Endodermal cell (in vitro differentiated cells): Measurements from ENCODE around the gene SKAP1. TPM values are rescaled to one million over a fixed set of nuclear protein-coding genes. Genes with fewer than 3 reads are reported as not detected.

ENCODE experiments used
- DNase-seq: peaks from one replicate; pipeline ENCODE4 v3.0.0-alpha.2; 2017
- H3K27ac ChIP-seq: 2 replicates; pipeline ENCODE4 v1.5.1; 2013; ENCODE audit warnings: mild to moderate bottlenecking, low read depth, low read length, moderate library complexity
- H3K27me3 ChIP-seq: 2 replicates; pipeline ENCODE4 v1.6.1; 2013; ENCODE audit warnings: mild to moderate bottlenecking, low read length, moderate library complexity; ENCODE audit not compliant: insufficient read depth, control insufficient read depth, poor library complexity, severe bottlenecking
- H3K36me3 ChIP-seq: 2 replicates; pipeline ENCODE4 v1.7.0; 2013; ENCODE audit warnings: mild to moderate bottlenecking, low read length, moderate library complexity; ENCODE audit not compliant: control insufficient read depth, insufficient read depth
- H3K4me1 ChIP-seq: one replicate; pipeline ENCODE4 v1.7.0; 2013; ENCODE audit warnings: low read length; ENCODE audit not compliant: control insufficient read depth, insufficient read depth
- H3K4me3 ChIP-seq: 2 replicates; pipeline ENCODE4 v1.5.1; 2013; ENCODE audit warnings: mild to moderate bottlenecking, low read length, moderate library complexity
- H3K9ac ChIP-seq: 2 replicates; pipeline ENCODE4 v1.6.1; 2013; ENCODE audit warnings: mild to moderate bottlenecking, low read length, moderate library complexity; ENCODE audit not compliant: poor library complexity, severe bottlenecking; ENCODE audit errors: extremely low read depth
- H3K9me3 ChIP-seq: 2 replicates; pipeline ENCODE4 v1.6.1; 2013; ENCODE audit warnings: mild to moderate bottlenecking, low read length, moderate library complexity; ENCODE audit not compliant: control insufficient read depth
- H3K27ac Mint-ChIP-seq: 2 replicates; pipeline ENCODE4 v1.8.0; 2020; ENCODE audit warnings: mixed read lengths
- H3K27me3 Mint-ChIP-seq: 2 replicates; pipeline ENCODE4 v1.8.0; 2021; ENCODE audit warnings: mild to moderate bottlenecking, mixed read lengths; ENCODE audit not compliant: insufficient read depth
- H3K36me3 Mint-ChIP-seq: 2 replicates; pipeline ENCODE4 v1.8.0; 2020; ENCODE audit warnings: low read depth, mixed read lengths
- H3K4me1 Mint-ChIP-seq: 2 replicates; pipeline ENCODE4 v1.8.0; 2020; ENCODE audit warnings: mixed read lengths
- H3K4me3 Mint-ChIP-seq: 2 replicates; pipeline ENCODE4 v1.8.0; 2020; ENCODE audit warnings: mild to moderate bottlenecking, moderate library complexity, mixed read lengths
- H3K9me3 Mint-ChIP-seq: 2 replicates; pipeline ENCODE4 v1.8.0; 2020; ENCODE audit warnings: mild to moderate bottlenecking, mixed read lengths
- WGBS, 2 experiments: methylation state at CpG; one replicate each; pipeline versions ENCODE4 v1.1.5 to v1.1.7; 2013; ENCODE audit warnings: missing lambda C conversion rate in 2 of 2, mixed read lengths in 1 of 2; ENCODE audit not compliant: insufficient coverage in 1 of 2, insufficient read length in 1 of 2; 5-methylcytosine and 5-hydroxymethylcytosine counted together
- total RNA-seq, 2 donors: library from RNA; stranded (reverse); fragmentation: NEBNext Ultra II Directional in 1 of 2; extraction: Animal tissue kit (Norgen Biotek cat#: 25700) in 1 of 2; gene quantifications; 2 replicates in 1 of 2; 3 replicates in 1 of 2; pipeline ENCODE4 v1.2.1, GENCODE V29; 2021
- TF ChIP-seq, protein P1 (sequence below): fragments of 200-600 bp; sonication (generic); conservative IDR thresholded peaks from 2 replicates; pipeline ENCODE4 v1.5.0; 2021; ENCODE audit warnings: antibody characterized with exemption, mild to moderate bottlenecking

The SKAP1 gene
- total RNA-seq, 2 donors from 2014 or later, result 0.31 to 0.53 TPM

DNA sequence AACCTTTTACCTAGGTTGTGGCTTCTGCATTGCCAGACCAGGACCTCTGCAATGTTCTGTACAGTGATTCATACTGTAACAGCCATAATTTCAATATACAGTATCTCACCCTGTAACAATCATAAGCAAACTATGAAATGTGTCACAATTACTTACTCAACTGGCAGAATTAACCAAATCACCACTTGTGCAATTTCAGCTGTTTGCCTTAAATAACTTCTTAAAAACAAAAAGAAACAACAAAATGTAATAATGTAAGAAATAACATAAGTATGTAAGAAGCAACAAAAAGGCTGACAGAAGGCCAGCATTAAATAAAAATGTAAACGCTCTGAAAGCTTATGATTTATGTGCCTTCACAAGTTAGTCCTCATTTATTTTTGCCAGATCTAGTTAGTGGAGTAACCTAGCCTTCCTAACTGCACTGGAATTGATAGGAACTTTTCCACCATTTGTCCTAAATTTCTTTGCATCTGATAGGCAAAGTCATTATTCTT lies 96.9 kb downstream of the SKAP1 start:
- Histone ChIP-seq H3K4me1 (no peaks in the 10 kb centered on the region), H3K9ac (no peak overlapping the region), H3K36me3 (no peaks in the 10 kb centered on the region), H3K4me3 (no peak overlapping the region), H3K27me3 (peaks cover 33% of the 10 kb centered on the region), H3K9me3 (no peaks in the 10 kb centered on the region), H3K27ac (no peak overlapping the region)
- TF ChIP-seq, protein P1, sequence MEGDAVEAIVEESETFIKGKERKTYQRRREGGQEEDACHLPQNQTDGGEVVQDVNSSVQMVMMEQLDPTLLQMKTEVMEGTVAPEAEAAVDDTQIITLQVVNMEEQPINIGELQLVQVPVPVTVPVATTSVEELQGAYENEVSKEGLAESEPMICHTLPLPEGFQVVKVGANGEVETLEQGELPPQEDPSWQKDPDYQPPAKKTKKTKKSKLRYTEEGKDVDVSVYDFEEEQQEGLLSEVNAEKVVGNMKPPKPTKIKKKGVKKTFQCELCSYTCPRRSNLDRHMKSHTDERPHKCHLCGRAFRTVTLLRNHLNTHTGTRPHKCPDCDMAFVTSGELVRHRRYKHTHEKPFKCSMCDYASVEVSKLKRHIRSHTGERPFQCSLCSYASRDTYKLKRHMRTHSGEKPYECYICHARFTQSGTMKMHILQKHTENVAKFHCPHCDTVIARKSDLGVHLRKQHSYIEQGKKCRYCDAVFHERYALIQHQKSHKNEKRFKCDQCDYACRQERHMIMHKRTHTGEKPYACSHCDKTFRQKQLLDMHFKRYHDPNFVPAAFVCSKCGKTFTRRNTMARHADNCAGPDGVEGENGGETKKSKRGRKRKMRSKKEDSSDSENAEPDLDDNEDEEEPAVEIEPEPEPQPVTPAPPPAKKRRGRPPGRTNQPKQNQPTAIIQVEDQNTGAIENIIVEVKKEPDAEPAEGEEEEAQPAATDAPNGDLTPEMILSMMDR, result no peak
- no peaks in the 10 kb centered on the region for H3K36me3 Mint-ChIP-seq
- no peaks in the 10 kb centered on the region for H3K9me3 Mint-ChIP-seq
- peaks cover 27% of the 10 kb centered on the region for H3K27me3 Mint-ChIP-seq
- H3K4me3 Mint-ChIP-seq, result no peak overlapping the region
- H3K4me1 Mint-ChIP-seq, result peaks cover 8% of the 10 kb centered on the region
- DNase-seq, result no peak
- 87 to 90% methylated on average over 1 of the region's 1 CpG for WGBS, 2 experiments
- H3K27ac Mint-ChIP-seq, result no peak overlapping the region

DNA sequence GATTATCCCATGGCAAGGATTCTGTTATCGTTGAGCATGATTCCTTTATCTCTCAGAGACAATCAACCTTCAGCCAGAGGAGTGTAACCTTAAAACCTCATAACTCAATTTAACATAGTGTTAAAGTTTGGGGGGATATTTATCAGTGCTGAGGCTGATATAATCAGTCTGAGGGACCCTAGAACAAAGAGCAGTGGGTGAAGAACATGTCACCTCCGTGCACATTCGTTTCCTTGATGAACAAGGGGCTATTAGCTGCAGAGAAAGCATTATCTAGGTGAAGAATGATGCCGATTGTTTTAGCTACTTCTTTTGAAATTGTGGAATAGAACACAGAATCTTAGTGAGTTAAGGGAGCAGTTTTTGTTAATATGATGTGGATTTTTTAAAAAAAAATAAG lies 99.1 kb downstream of the SKAP1 start:
- no peak for DNase-seq
- H3K4me3 ChIP-seq, result no peak overlapping the region
- Mint-ChIP-seq H3K4me3 (no peak overlapping the region), H3K36me3 (no peaks in the 10 kb centered on the region), H3K4me1 (peaks cover 8% of the 10 kb centered on the region), H3K27me3 (peaks cover 13% of the 10 kb centered on the region), H3K27ac (no peak overlapping the region), H3K9me3 (no peaks in the 10 kb centered on the region)
- WGBS, 2 experiments, result 86 to 95% methylated on average over 3 to 4 of the region's 4 CpGs
- H3K9me3 ChIP-seq, result no peaks in the 10 kb centered on the region
- H3K4me1 ChIP-seq, result no peaks in the 10 kb centered on the region
- H3K36me3 ChIP-seq, result no peaks in the 10 kb centered on the region
- H3K27ac ChIP-seq, result no peak overlapping the region
- no peak overlapping the region for H3K9ac ChIP-seq
- peaks cover 12% of the 10 kb centered on the region for H3K27me3 ChIP-seq
- TF ChIP-seq, protein P1, result no peak

DNA sequence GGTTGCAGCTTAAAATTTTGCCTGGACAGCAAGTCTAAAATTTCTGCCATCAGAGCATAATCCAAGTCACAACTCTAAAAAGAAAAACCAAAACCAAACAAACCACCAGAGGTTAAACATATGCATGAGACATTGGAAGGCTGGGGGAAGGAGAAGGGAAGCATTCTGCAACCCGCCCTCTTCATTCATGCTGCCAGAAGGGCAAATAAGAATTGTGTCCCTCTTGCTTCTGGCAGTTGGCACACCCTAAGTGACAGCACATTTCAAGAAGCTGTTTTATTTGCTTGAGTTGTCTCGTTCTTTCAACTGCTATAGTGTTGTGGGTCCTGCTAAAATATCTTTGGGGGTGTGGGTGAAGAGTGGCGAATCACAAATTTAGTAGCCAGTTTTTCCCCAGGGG lies 99.6 kb downstream of the SKAP1 start:
- no peak overlapping the region for H3K27ac Mint-ChIP-seq
- H3K27me3 Mint-ChIP-seq, result peaks cover 13% of the 10 kb centered on the region
- Histone ChIP-seq H3K27ac (no peak overlapping the region), H3K9ac (no peak overlapping the region), H3K9me3 (no peaks in the 10 kb centered on the region), H3K4me3 (no peak overlapping the region), H3K4me1 (no peaks in the 10 kb centered on the region), H3K36me3 (no peaks in the 10 kb centered on the region), H3K27me3 (peaks cover 12% of the 10 kb centered on the region)
- TF ChIP-seq, protein P1, result no peak
- H3K4me1 Mint-ChIP-seq, result peaks cover 8% of the 10 kb centered on the region
- 76 to 88% methylated on average over 3 of the region's 3 CpGs for WGBS, 2 experiments
- H3K4me3 Mint-ChIP-seq, result no peak overlapping the region
- no peak for DNase-seq
- H3K36me3 Mint-ChIP-seq, result no peaks in the 10 kb centered on the region
- H3K9me3 Mint-ChIP-seq, result no peaks in the 10 kb centered on the region
